ENCODE measurements around the gene TAS2R8. TPM values are rescaled to one million over a fixed set of nuclear protein-coding genes. Genes with fewer than 3 reads are reported as not detected.
A peak's percentile ranks its signal among the peaks of the same experiment; 100 is the strongest.
"Not testable (repeated sequence)": the region's sequence is repeated elsewhere in the genome, so short reads cannot be mapped to it uniquely, and the experiment has no call there.

The TAS2R8 gene, protein sequence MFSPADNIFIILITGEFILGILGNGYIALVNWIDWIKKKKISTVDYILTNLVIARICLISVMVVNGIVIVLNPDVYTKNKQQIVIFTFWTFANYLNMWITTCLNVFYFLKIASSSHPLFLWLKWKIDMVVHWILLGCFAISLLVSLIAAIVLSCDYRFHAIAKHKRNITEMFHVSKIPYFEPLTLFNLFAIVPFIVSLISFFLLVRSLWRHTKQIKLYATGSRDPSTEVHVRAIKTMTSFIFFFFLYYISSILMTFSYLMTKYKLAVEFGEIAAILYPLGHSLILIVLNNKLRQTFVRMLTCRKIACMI
- polyA plus RNA-seq (ENCODE audit: insufficient read length in 3 of 3) = not detected
- long read RNA-seq, donor 1 = 0 reads
- long read RNA-seq, donor 2 = 0 reads
- long read RNA-seq, donor 3 = 0 reads
- long read RNA-seq, donor 4 = 0 reads
- long read RNA-seq, donor 5 = 0 reads
- long read RNA-seq, donor 6 = 0 reads
- long read RNA-seq, donor 7 = 0 reads
- long read RNA-seq, donor 8 = 0 reads
- long read RNA-seq, donor 9 = 0 reads
- long read RNA-seq, donor 10 = 0 reads
- long read RNA-seq, donor 11 = 0 reads
- long read RNA-seq, donor 12 = 0 reads
- long read RNA-seq, donor 13 = 0 reads
- long read RNA-seq, donor 14 = 0 reads
- long read RNA-seq, donor 15 = 0 reads
- long read RNA-seq, donor 16 = 0 reads

DNA sequence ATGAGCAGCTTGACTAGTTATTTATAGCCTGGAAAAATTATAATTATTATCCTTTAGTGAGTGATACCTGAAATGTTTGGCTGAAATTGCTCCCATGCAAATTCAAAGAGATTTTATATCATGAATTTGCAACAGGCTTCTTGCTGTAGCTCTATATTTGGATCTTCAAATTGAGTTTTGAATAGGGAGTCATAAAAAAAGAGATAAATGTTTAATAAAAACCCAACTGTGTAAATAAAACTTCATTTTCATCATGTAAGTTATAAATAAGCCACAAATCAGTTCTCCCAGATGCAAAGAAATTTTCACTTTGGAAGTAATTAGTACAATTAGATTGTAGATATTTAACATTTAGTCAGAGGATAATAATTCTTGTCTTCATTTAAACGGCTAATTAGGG lies at the start of gene TAS2R8:
TAS2R8 (minus strand) TSS at position 101 of the 400 bp plus-strand sequence. CDS start 306 bp downstream, outside the sequence.
- no peak for DNase-seq

DNA sequence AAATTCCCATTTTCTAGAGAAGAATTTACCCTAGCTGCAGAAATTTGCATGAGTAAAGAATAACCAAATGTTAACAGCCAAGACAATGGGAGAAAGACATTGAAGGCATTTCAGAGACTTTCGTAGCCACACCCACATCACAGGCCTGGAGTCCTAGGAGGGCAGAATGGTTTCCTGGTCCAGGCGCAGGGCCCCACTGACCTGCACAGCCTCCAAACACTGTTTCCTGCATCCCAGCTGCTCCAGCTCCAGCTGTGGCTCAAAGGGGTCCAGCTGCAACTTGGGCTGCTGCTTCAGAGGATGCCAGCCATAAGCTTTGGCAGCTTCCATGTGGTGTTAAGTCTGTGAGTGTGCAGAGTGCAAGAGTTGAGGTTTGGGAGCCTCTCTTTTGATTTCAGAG lies 48.7 kb upstream of the TAS2R8 start:
- no peak for DNase-seq

DNA sequence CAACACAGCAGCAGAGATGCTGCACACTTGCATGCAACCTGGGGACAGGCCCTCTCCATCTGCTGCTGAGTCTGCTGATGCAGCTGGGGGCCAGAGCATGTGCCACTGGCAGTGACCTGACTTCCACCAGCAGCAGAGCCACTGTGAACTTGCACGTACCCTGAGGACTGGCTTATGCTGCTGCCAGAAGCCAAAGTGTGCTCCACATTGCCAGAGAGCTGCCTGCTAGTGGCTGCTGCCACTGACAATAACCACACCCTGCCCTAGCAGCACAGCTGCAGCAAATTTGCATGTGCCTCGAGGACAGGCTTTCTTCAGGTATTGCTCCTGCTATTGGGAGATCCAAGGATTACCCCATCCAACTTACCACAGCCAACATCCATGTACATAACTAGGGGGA lies 46.7 kb upstream of the TAS2R8 start:
- no peak for DNase-seq

DNA sequence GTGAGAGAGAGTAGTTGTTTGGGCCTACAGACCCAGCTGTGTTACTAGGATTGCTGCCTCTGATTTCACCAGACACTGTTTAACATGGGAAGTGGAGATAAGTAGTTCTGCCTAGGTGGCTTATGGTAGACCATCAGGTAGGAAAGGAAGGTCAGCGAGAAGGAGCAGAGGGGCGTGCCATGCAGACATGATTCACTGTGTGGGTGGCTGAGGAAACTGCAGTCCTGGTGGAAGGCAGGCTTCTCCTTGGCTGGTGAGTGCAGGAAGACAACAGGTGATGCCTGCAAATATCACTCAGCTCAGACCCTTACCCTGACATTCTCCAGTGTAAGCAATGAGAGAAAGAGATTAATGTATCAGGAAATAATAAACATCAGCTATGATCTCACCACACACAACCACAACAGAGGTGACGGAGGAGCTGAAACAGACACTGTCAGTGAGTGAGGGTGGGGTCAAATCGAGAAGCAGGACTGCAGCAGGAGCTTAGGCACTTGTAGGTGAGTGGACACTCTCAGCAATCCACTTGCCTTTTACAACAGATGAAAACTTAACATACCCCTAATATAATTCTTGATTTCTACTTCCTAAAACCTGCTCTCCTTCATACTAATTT lies 44.3 kb upstream of the TAS2R8 start:
- DNase-seq = no peak

DNA sequence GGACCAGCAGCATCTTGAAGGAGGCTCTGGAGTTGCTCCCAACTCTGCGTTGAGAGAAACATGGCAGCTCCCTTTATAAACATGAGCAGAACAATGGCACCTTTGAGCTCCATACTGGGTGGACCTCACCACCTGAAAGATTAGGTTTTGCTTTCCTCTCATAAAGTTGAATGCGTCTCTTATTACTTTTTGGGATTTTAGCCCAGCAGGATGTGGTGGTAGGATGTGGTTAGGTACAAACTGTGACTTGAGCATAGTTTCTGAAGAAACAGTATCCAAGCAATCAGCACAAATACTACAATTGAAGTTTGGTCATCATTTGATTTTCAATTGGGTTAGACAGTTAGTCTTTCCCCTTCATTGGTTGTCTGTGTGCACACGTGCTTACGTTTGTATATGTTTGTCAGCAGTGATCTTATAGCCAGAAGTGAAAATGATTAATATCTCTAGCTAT lies 42.4 kb upstream of the TAS2R8 start, which contains the start of gene PRR4:
PRR4 (minus strand) TSS at position 51 of the 454 bp plus-strand sequence; CDS start at position 13, 38 bp downstream.
- DNase-seq = no peak

DNA sequence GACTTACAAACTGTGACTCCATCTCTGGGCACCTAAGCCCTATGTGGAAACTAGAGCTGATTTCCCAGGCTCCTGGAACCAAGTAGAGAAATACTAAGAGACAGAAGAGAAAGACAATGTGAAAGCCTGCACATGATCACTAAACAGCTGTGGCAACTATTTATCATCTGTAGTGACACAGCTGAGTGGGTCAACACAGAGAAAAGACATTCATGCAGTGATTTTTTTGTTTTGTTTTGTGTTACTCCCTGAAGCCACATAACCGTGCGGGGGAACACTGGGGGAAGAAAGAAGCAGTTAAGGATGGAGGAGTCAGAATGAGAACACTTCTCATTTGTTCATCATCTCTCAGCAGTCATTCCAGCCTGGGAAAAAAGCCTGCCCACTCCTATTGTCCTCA lies 40.7 kb upstream of the TAS2R8 start:
- peak; percentile 1 for DNase-seq

DNA sequence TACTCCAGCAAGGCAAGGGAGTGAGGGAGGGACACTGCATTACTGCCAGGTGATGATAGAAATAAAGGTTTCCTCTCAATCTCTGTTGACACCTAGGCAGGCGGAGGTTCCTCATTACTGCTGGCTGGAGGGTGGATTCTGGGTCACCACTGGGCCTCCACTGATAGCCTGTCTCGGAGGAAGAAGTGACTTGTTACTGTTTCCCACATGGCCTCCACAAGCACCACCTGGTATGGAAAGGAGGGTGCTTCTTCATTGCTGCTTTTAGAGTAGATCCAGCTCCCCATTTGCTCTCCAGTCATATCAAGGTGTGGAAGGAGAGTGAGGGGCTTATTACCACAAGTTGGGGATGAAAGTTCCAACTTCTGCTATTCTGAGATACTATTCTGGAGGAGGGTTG lies 35.8 kb upstream of the TAS2R8 start:
- no peak for DNase-seq

DNA sequence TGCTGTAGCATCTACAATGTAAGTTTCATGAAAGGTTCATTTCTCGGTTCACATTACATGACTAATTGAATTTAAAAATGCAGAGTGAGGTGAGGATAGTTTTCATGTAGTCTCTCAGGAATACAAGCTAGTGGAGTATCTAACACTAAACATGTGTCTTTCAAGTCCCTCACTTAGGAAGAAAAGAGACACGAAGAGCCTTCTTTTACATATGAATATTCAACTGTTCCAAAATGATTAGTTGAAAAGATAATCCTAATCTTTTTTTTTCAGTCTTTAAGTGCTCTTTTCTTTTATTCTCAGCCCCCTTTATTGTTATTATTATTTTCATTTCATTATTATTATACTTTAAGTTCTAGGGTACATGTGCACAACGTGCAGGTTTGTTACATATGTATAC lies 31.4 kb upstream of the TAS2R8 start:
- DNase-seq = no peak

DNA sequence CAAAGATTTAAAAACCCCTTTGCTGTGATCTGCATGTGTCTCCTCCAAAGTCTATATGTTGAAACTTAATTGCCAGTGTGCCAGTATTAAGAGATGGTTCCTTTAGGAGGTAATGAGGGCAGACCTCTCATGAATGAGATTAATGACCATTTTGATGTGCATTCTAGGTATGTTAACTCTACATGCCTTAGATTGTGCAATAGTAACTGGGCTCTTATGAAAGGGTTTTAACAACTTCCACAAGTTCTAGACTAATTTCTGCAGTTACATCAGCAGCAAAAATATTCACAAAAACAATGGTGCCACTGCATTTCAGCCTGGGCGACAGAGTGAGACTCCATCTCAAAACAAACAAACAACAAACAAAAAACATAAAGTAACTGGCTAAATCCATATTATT lies 22.9 kb upstream of the TAS2R8 start:
- DNase-seq = no peak

DNA sequence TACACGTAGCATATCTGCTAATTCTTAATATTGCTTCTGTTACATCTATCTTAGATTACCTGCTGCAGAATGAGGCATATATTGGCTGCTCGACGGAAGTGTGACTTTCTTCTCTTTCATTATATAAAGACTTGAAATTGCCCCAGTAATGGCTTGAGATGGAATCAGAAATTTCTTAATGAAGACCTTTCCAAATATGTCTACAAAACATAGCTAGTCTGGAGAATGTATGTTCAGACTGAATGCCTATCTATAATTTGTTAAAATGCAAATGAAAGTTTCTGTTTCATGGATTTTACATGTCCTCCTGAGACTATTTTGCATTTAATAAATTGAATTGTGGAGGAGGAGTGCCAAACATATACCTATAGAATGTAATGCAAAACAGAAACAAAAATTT lies 19.2 kb upstream of the TAS2R8 start, which contains the start of gene TAS2R10:
TAS2R10 (minus strand) TSS at position 101 of the 400 bp plus-strand sequence; CDS start at position 12, 89 bp downstream.
- no peak for DNase-seq

DNA sequence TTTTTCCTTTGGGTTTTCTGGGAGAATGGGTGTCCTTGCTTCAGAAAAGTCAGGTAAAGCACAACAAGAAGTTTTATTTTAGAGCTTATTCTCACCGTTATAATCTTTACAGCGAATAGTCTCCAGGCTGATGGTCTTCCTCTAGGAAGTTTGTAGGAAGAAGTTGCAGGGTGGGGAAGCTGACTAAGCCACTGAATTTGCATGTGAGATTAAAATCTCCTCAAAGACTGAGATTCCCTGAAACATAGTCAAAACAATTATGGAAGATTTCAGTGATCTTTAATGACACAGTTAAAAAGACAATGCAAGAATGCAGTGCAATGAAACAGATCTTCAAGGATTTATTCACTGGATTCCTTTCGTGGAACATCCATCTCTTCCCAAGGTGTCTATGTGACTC lies 17.9 kb upstream of the TAS2R8 start:
- DNase-seq = no peak

DNA sequence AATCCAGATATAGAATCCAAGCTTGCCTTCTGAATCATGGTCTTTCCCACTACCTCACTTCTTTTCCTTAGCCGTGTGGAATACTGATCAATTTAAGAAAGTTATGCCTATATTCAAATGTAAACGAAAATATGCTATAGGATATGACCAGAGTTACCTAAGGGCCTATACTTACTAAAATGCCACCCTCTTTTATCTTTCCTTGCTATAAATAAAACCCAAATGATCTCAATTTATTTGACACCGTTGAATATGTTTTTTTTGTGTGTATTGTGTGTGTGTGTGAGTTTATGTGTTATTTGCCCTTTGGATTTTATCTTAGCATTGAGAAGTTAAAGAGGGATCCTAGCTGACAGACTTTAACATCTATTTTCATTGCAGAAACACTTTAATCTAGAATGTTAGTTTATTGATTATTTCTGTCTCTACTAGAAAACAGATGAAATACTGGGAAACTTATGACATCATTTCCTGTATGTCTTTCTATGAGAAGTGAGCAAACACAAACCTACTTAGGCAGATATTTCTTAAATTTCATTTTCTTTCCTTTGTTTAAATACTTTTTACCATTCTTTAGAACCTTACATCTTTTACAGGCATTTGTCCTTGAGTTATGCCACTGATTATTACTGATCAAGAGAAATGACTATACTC lies 4.9 kb upstream of the TAS2R8 start:
- no peak for DNase-seq

DNA sequence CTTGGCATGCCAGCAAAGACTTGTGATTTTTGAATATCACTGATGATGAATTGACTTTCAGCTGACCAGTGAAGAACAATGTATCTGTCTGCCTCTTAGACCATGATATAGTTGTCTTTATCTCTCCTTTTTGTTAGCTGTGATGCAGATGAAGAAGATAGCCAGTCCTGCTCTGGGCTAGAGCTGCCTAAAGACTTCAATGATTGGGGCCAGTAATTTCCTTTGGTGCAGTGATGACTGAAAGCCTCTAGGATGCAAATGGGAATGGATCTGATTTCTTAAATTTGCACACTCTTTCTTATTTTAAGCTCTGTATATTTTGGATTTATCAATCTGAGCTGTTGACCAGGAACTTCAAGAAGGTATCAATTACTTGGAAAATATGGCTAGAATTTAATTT lies 3.0 kb upstream of the TAS2R8 start, which contains the start of gene TAS2R9:
TAS2R9 (minus strand) TSS at position 101 of the 400 bp plus-strand sequence; CDS start at position 8, 93 bp downstream.
- DNase-seq = no peak

DNA sequence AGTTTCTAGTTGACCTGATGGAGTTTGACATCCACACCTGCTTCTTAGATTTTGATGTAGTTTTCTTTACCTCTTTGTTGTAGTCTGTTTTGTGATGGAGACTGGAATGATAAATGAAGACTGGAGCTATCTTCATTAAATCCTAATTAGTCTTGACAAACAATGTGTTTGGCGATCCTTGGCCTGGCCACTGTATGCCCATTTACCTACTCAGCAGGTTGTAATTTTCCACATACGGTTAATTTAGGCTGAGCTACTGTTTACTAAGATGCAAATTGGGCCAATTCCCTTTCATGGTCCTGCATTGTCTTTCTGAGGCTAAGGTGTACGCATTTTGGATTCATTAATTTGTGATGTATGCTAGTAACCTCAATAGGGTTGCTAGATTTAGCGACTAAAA lies 4.5 kb downstream of the TAS2R8 start, which contains the start of gene TAS2R7:
TAS2R7 (minus strand) TSS at position 41 of the 400 bp plus-strand sequence. CDS start 57 bp downstream, outside the sequence.
- DNase-seq = no peak

DNA sequence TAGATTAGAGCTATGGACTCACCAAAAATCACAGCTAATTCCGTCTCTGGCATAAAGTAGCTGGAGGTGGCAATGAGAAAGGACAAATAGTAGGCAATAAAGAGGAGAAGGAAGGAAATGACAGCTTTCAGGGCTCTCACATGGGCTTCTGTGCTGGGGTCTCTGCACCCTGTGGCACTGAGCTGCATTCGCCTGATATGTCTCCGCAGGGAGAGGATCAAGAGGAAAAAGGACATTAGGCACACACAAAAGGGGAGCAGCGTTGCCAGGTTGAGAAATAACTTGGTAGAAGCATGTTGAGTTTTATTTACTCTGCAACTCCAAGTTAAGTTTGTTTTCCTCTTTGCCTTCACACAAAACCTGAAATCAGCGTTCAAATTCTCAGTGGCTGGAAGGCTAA lies 5.3 kb downstream of the TAS2R8 start:
- DNase-seq = no peak

DNA sequence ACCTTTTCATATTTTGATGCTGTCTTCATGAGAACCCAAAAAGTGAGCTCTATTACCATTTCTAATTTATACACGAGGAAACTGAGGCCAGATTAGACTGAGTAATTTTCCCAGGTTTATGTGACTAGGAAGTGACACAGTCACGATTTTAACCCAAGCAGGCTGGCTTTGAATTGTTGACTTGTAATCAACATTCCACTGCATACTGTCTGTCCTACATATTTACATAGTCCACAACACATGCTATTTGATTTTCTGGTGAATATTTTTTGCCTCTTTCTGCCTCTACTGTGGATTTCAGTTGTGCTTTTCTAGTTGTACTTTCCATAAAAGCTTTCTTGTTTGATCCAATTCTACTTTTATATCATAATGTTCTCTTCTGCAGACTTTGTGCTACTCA lies 12.9 kb downstream of the TAS2R8 start:
- DNase-seq = no peak

DNA sequence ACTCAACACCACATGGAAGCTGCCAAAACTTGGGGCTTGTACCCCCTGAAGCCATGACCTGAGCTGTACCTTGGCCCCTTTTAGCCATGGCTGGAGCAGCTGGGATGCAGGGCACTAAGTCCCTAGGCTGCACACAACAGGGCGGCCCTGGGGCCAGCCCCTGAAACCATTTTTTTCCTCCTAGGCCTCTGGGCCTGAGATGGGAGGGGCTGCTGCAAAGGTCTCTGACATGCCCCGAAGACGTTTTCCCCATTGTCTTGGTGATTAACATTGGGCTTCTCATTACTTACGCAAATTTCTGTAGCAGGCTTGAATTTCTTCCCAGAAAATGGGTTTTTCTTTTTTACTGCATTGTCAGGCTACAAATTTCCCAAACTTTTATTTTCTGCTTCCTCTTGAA lies 15.3 kb downstream of the TAS2R8 start:
- not testable (repeated sequence) for DNase-seq

DNA sequence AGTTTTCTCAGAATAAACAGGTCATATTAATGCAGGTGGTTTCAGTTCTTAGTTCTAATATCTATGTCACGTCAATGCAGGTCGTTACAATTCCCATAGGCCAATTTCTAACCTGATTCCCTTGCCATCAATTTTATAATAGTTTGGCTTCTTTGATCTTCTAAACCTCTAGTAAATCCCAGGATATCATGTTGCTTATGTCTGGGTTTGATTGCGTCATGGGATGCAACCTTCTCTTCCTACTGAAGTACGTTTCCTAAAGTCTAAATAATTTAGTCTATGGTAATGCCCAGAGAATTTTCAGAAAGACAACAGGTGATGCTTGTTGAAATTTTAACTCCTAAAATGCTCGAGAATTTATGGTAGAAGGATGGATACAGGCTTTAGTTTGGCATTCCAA lies 23.8 kb downstream of the TAS2R8 start:
- DNase-seq = no peak

DNA sequence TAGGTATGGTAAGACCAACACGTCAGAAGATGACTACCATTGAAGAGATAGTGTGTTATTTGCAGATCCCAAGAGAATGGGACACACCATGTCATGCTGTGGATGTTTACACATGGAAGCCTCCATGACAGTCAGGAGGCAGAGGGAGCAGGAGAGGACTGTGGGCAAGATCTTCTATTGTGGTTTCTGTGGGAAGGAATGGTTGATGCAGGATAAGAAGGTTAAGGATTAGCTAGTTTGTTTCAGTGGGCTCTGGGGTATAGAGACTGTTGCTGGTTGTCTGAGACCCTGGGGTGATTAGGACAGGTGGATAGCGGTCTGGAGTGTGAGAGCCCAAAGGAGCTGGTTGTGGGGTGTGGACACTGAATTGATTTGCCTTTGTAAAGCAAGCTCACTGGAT lies 28.0 kb downstream of the TAS2R8 start:
- no peak for DNase-seq

DNA sequence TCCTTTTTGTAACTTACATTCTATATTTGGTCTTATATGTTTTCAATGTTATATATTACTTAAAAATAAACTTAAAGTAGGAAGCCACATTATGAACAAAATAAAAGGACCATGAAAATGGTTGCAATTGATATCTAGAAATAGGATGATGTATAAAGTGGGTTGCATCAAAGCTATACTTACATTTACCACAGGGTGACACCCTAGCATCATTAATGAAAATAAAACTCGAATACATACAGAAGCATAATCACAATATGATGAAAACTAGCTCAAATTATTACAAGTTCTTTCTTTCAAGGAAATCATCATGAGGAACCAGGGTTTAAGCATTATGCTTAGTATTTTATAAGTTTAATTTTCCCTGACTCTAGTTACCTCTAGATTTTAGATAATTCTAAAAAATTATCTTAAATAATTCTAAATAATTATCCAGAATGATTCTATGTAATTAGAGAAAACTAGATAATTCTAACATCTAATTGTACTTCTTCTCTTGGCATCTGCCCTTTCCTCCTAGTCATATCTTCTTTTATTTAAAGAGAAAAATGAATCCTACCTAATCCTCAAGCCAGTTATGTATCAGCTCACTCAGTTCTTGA lies 35.9 kb downstream of the TAS2R8 start:
- peak; percentile 12 for DNase-seq

DNA sequence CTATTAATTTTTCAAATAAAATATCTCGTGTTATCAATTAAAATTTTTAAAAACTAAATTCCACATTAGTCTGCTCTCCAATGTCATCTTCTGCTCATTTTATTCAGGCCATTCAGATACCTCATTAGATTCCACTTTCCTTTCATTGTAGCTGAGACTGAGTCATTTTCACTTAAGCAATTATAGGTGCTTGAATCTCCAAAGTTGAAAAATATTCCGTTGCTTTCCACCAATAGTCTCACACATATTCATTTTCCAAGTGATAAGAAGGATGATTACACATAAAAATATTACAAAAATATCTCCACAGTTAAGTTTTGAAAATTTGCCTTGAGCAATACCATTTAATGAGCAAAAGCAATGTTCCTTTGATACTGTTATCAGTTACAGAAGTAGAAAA lies 47.4 kb downstream of the TAS2R8 start:
- no peak for DNase-seq
